Hepatocyte (in vitro differentiated cells): ENCODE measurements around the gene ALOX5.

Experiments used
- EZH2 ChIP-seq: fragments of 200-600 bp; sonication (generic); IDR thresholded peaks from 2 replicates; pipeline ENCODE4 v1.6.1; 2016; ENCODE audit warnings: antibody characterized with exemption, mild to moderate bottlenecking, borderline replicate concordance
- TF ChIP-seq, protein P1 (sequence below): fragments of 200-600 bp; sonication (generic); IDR thresholded peaks from 2 replicates; pipeline ENCODE4 v1.5.1; 2016; ENCODE audit warnings: antibody characterized with exemption, mild to moderate bottlenecking; ENCODE audit not compliant: poor library complexity

DNA sequence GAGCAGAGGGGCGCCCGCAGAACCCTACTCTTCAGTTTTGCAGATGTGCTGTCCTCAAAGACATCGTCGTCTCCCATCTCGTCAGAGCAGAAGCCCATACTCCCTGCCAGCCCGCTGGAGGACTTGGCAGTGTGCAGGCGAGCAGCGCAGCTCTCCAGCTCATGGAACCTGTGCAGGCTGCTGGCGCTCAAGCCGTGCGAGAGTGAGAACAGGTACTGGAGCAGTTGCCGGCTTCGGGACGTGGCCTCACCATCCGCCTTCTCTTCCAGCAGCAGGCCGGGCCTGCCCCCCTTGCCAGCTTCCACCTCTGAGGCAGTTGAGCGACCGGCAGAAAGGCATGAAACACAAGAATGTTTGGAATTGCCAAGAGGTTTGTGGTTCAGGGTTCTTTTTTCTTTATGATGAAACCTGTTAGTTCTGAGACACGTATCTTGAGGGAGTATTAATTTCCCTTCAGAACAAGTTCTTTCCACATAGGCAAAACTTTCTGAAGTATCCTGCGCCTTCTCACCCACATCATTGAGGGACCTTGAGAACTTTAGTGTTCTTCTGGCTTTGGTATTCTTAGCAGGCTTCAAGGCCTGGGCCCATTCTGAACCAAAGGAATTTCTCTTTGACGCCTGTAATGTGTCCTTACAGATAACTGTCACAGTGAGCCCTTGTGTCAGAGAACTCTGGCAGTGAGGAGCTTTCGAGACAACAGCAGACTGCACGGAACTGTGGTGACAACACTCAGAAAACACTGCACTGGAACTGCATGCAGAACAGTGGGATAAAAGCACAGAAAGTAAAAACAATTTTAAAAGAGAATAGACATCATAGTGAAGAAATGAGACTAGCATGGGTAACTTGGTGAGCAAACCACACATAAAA is 89.5 kb downstream of the ALOX5 start:
- no peak for TF ChIP-seq EZH2
- TF ChIP-seq, protein P1, sequence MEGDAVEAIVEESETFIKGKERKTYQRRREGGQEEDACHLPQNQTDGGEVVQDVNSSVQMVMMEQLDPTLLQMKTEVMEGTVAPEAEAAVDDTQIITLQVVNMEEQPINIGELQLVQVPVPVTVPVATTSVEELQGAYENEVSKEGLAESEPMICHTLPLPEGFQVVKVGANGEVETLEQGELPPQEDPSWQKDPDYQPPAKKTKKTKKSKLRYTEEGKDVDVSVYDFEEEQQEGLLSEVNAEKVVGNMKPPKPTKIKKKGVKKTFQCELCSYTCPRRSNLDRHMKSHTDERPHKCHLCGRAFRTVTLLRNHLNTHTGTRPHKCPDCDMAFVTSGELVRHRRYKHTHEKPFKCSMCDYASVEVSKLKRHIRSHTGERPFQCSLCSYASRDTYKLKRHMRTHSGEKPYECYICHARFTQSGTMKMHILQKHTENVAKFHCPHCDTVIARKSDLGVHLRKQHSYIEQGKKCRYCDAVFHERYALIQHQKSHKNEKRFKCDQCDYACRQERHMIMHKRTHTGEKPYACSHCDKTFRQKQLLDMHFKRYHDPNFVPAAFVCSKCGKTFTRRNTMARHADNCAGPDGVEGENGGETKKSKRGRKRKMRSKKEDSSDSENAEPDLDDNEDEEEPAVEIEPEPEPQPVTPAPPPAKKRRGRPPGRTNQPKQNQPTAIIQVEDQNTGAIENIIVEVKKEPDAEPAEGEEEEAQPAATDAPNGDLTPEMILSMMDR: no peak
